ENCODE measurements around the gene PHYHD1.

PHYHD1 gene

GRCh38 chr9:128928624-128929023 lies 7.8 kb downstream of the PHYHD1 start:
- TF ChIP-seq CTCF (IDR thresholded peaks at IDR 0.05) (no peak), ZFX (IDR thresholded peaks at IDR 0.05; ENCODE audit: borderline replicate concordance) (no peak)
- H3K27ac ChIP-seq: peak overlapping the region; percentile 46

- no peak for TF ChIP-seq CTCF (IDR thresholded peaks at IDR 0.05)
- TF ChIP-seq ZFX (IDR thresholded peaks at IDR 0.05; ENCODE audit: borderline replicate concordance): no peak
- H3K27ac ChIP-seq: no peak overlapping the region
Observed at GRCh38 chr9:128929560-128929959, 8.8 kb downstream of the PHYHD1 start.

GRCh38 chr9:128933731-128934130 lies 12.9 kb downstream of the PHYHD1 start:
- H3K27ac ChIP-seq: no peak overlapping the region
- TF ChIP-seq ZFX (IDR thresholded peaks at IDR 0.05; ENCODE audit: borderline replicate concordance) (no peak), CTCF (IDR thresholded peaks at IDR 0.05) (no peak)

- TF ChIP-seq ZFX (IDR thresholded peaks at IDR 0.05; ENCODE audit: borderline replicate concordance): no peak
- TF ChIP-seq CTCF (IDR thresholded peaks at IDR 0.05): no peak
Observed at GRCh38 chr9:128936171-128936865, 15.5 kb downstream of the PHYHD1 start.

GRCh38 chr9:128937310-128938165 lies 16.8 kb downstream of the PHYHD1 start:
- TF ChIP-seq CTCF (IDR thresholded peaks at IDR 0.05) (no peak), ZFX (IDR thresholded peaks at IDR 0.05; ENCODE audit: borderline replicate concordance) (no peak)
- no peak overlapping the region for H3K27ac ChIP-seq

More at GRCh38 chr9:128936171-128936865, 15.5 kb downstream of the PHYHD1 start:
- H3K27ac ChIP-seq: no peak overlapping the region

- no peak overlapping the region for H3K27ac ChIP-seq
- TF ChIP-seq ZFX (IDR thresholded peaks at IDR 0.05; ENCODE audit: borderline replicate concordance): no peak
- no peak for TF ChIP-seq CTCF (IDR thresholded peaks at IDR 0.05)
Observed at GRCh38 chr9:128940271-128940921, 19.6 kb downstream of the PHYHD1 start.

Data from 22Rv1 (cell line).